ENCODE results near the gene GP1BB. TPM values are rescaled to one million over a fixed set of nuclear protein-coding genes. Genes with fewer than 3 reads are reported as not detected.

The GP1BB gene
- total RNA-seq, 4 donors from 2014 or later, result 39.8 to 65.1 (median 51.0) TPM

- WGBS, 2 donors, result 5% methylated on average over 30 to 57 of the region's 76 CpGs
- TF ChIP-seq CTCF (IDR thresholded peaks at IDR 0.05), result no peak
- TF ChIP-seq POLR2A (IDR thresholded peaks at IDR 0.05), result no peak
- H3K4me3 ChIP-seq (ENCODE audit: low read depth, poor library complexity, severe bottlenecking), result no peak overlapping the region
- intact Hi-C loops (cut with DNase I; ENCODE audit: low total_unique reads), result no loop called here
- DNase-seq (ENCODE audit: low spot score in 2 of 2), result peak; percentile 34 to 93
Observed at GRCh38 chr22:19756288-19757128, 33.2 kb downstream of the GP1BB start.

GRCh38 chr22:19757140-19757984 lies 34.0 kb downstream of the GP1BB start:
- TF ChIP-seq POLR2A (IDR thresholded peaks at IDR 0.05) (no peak), CTCF (IDR thresholded peaks at IDR 0.05) (no peak)
- 39 to 41% methylated on average over 16 of the region's 16 CpGs for WGBS, 2 donors
- no peak overlapping the region for H3K4me3 ChIP-seq (ENCODE audit: low read depth, poor library complexity, severe bottlenecking)
- DNase-seq (ENCODE audit: low spot score in 2 of 2), result no peak
- intact Hi-C loops (cut with DNase I; ENCODE audit: low total_unique reads), result no loop called here

- intact Hi-C loops (cut with DNase I; ENCODE audit: low total_unique reads), result no loop called here
- no peak for DNase-seq (ENCODE audit: low spot score in 2 of 2)
- 85 to 86% methylated on average over 18 to 40 of the region's 43 CpGs for WGBS, 2 donors
- TF ChIP-seq POLR2A (IDR thresholded peaks at IDR 0.05) (no peak), CTCF (IDR thresholded peaks at IDR 0.05) (no peak)
- no peak overlapping the region for H3K4me3 ChIP-seq (ENCODE audit: low read depth, poor library complexity, severe bottlenecking)
Observed at GRCh38 chr22:19757985-19758895, 34.9 kb downstream of the GP1BB start.

- intact Hi-C loops (cut with DNase I; ENCODE audit: low total_unique reads), result no loop called here
- DNase-seq (ENCODE audit: low spot score in 2 of 2), result no peak
- 17 to 20% methylated on average over 1 to 6 of the region's 21 CpGs for WGBS, 2 donors
- no peak overlapping the region for H3K4me3 ChIP-seq (ENCODE audit: low read depth, poor library complexity, severe bottlenecking)
- TF ChIP-seq CTCF (IDR thresholded peaks at IDR 0.05) (no peak), POLR2A (IDR thresholded peaks at IDR 0.05) (no peak)
Observed at GRCh38 chr22:19758896-19759426, 35.6 kb downstream of the GP1BB start.

- TF ChIP-seq POLR2A (IDR thresholded peaks at IDR 0.05) (no peak), CTCF (IDR thresholded peaks at IDR 0.05) (no peak)
- H3K4me3 ChIP-seq (ENCODE audit: low read depth, poor library complexity, severe bottlenecking), result no peak overlapping the region
- intact Hi-C loops (cut with DNase I; ENCODE audit: low total_unique reads), result no loop called here
- WGBS, 2 donors, result 13 to 17% methylated on average over 21 to 28 of the region's 43 CpGs
- DNase-seq (ENCODE audit: low spot score in 2 of 2), result no peak
Observed at GRCh38 chr22:19759427-19760057, 36.2 kb downstream of the GP1BB start.

Data from lower leg skin (tissue), 4 donors.